Non-pigmented ciliary epithelial cell (primary cell): ENCODE measurements around the gene BARHL1.
A peak's percentile ranks its signal among the peaks of the same experiment; 100 is the strongest.

Experiments
- DNase-seq: peaks from one replicate; pipeline ENCODE4 v3.0.0-alpha.2; 2010; ENCODE audit warnings: low read depth

The BARHL1 gene

DNA sequence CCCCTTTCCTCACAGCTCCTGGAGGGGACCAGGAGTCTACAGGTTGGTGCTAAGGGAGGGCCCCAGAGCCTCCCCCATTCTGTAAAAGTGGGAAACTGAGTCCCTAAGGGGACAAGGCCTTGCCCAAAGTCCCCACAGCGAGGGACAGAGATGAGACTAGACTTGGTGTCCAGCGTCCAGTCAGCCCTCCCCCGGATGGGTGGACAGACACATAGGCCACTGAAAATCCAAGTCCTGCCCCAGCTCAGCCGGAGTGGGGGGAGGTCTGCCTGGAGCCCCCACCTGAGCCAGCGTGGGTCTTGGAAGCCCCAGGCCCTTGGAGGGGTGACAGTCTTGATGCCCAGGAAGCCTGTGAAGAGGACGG, 5.2 kb downstream of the BARHL1 start:
- no peak for DNase-seq

DNA sequence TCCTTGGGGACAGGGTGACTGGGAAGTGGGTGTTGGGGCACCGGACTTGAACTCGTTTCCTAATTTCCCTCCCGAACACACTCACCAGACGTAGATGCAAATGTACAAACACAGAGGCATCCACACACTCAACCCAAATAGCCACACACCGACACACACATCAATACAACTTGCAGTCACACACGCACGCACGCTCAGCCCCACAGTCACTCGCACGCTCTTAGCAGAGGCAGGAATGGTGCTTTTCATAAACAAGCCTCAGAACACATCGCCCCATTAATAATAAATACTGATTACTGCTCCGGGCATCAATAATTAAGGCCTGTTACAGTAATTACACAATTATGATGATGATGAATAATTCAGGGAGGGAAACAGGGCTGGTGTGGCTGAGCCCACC, 5.7 kb downstream of the BARHL1 start:
- no peak for DNase-seq

DNA sequence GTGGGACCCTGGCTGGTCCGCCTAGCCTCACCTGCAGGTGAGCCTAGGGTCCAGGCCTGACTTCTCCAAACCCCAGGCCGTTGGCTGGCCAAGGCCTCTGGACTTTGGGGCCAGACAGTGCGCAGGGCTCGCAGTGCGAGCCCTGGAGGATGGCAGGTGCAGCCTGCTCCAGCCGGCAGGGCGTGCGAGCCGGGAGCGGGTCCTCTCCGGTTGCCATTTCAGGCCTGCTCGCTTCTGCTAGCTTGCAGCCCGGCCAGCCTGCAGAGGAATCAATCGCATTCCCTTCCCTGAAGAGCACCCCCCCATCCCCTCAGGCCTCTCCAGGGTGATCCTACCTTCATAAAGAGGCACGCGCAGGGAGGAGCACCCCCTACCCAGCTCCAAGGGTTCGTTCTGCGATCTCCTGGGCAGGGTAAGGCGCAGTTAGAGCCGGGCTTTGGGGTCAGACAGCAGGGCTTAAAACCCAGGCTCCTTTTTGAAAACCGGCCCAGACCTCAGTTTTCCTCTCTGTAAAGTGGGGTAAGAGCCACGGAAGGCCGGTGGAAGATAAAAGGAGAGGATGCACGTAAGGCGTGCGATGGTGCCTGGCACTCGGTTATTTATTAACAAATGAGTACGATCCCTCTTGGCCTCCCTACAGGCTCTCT, 6.2 kb downstream of the BARHL1 start:
- no peak for DNase-seq

GRCh38 chr9:132589148-132590036, 7.0 kb downstream of the BARHL1 start:
- no peak for DNase-seq

- no peak for DNase-seq
These were observed 7.6 kb downstream of the BARHL1 start for GRCh38 chr9:132590037-132590317.

GRCh38 chr9:132590318-132591182, 8.1 kb downstream of the BARHL1 start:
- no peak for DNase-seq

DNA sequence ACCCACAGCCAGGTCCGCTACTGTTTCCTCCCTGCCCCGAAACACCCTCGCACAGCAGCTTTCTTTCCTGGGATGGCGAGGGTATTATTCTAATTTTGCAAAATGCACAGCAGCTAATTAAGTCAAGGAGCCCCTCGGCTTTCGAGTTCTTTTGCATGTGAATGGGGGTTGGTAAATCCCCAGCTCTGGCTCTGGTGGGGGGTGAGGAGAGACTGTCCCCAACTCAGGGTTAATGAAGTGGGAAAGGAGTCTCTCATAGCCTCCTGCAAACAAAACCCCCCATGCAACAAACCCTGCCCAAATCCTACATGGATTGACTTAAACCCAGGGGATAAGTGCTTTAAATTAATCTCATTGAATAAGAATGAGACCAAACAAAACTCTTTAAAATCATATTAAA, 8.8 kb downstream of the BARHL1 start:
- no peak for DNase-seq

DNA sequence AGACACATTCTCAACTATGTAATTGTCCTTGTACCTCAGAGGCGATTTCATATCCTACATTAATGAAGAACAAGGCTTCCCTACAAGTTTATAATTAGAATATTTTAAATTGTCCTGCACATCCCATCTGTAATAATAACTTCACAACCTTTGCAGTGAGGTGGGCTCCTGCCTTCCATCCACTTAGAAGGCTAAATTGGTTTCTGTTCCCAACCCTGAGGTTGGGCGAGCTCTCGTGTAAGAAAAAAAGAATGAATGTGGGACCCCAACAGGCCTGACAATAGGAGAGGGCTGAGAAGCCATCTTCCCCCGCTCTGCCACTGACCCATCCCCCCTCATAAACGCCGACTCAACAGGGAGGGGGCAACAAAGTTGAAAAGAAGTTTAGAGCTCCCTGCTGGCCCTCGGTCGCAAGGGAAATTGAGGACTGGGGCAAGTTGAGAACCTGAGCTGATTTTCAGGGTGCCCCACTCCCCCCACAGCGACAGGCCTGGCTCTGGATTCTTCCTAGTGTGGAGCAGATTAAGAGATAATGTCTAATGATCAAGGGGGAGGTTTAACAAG, 9.4 kb downstream of the BARHL1 start:
- DNase-seq, result no peak

GRCh38 chr9:132592451-132592850, 10.0 kb downstream of the BARHL1 start:
- no peak for DNase-seq

DNA sequence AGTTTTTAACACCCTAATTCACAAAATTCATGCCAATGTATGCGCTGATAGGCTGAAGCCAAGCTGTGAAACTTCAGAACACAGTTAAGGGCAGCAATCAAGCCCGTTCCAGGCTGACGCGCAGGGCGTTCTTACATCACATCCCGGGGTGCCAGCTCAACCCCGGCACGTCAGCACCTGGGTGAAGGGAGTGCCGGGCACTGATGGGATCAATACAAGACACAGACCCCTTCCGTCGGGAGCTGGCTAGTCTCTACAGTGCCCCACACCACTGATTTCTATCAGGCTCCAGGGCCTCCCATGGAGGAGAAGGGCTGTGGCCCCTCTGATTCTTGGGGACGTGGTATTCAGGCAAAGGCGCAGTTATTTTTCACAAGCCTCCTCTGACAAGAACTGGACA, 12.0 kb downstream of the BARHL1 start:
- no peak for DNase-seq

GRCh38 chr9:132595319-132595718, 12.9 kb downstream of the BARHL1 start:
- no peak for DNase-seq

GRCh38 chr9:132596200-132596599, 13.8 kb downstream of the BARHL1 start:
- DNase-seq, result no peak

GRCh38 chr9:132597073-132597775, 14.8 kb downstream of the BARHL1 start:
- no peak for DNase-seq

GRCh38 chr9:132600326-132600984, 18.0 kb downstream of the BARHL1 start:
- DNase-seq, result no peak

DNA sequence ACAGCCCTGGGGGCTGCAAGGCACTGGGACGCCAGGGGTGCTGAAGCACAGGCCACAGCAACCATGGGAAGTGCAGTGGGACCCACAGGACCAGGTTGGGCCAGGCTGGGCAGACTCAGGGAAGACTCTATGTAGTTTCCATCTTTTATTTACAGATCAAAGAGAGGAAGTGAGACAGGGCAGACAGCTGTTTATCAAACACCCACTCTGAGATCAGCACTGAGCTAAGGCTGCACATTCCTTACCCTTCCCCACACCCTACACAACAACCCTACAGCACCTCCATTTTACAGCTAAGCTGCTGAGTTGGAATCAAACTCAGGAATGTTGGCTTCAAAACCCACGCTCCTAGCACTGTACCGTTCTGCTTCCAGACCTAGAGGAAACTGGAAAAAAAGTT, 19.8 kb downstream of the BARHL1 start:
- DNase-seq, result no peak

GRCh38 chr9:132605387-132605786, 23.0 kb downstream of the BARHL1 start:
- no peak for DNase-seq

- DNase-seq, result no peak
These were observed 23.7 kb downstream of the BARHL1 start for GRCh38 chr9:132606066-132606465.

DNA sequence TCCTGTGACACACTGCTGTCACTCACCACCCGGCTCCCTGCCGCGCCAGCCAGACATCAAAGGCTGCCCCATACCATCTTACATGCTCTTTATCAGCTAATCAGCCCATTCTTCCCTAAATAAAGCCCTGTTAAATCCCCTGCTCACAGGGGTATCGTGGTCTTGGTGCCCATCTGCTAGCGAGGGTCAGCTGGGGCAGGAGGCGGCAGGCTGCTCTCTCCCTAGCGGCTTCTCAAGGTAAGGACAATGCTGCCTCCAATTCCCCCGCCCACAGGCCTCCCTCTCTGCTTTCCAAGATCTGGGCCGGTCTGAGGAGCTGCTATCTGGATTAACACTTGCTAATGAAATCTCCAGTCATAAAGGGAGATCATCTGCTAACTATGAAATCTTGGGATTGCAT, 26.8 kb downstream of the BARHL1 start:
- DNase-seq, result no peak

DNA sequence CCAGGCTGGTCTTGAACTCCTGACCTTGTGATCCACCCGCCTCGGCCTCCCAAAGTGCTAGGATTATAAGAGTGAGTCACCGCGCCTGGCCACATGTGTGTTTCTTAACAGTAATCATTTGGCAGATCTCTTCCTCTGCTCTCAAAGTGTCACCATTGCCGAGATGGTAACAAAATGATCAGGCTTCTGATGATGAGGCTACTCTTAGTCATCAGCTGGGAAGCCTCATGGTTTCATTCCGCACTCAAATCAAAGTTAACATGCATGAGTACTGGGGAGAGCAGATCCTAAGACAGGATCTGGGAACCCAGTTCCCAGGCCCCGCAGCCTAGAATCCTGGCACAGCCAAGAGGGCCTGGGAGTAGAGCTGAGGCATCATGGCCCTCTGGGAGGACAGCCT, 27.4 kb downstream of the BARHL1 start:
- peak; percentile 83 for DNase-seq

DNA sequence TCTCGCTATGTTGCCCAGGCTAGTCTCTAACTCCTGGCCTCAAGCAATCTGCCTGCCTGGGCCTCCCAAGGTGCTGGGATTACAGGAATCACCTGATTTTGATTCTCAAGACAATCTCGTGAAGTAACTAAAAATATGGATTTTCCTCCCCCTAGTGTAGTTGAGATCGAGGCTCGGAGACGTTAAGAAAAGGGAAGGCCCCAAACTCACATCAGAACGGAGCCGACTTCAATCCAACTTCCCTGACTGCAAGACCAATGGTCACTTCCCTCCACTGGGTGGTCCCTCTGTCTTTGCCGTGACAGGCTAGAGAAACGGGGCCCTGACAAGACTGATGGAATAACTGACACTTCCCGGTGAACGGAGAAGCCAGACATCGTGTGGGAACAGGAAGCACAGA, 28.3 kb downstream of the BARHL1 start:
- DNase-seq, result no peak

- DNase-seq, result no peak
These were observed 31.9 kb downstream of the BARHL1 start for GRCh38 chr9:132614324-132614723.
